Central memory CD8-positive, alpha-beta T cell (primary cell): Measurements from ENCODE around the gene IQGAP2.
A peak's percentile ranks its signal among the peaks of the same experiment; 100 is the strongest.
"Not testable (repeated sequence)": the region's sequence is repeated elsewhere in the genome, so short reads cannot be mapped to it uniquely, and the experiment has no call there.

Experiments
- ATAC-seq: fragments of 150-1000 bp; cut with Tn5 transposase; replicated peaks from 2 replicates; pipeline ENCODE4 v1.10.0; 2022; ENCODE audit warnings: mild to moderate bottlenecking, moderate FRiP score, moderate number of reproducible peaks; ENCODE audit not compliant: poor library complexity, severe bottlenecking; ENCODE audit errors: extremely low read depth
- DNase-seq, 2 donors: peaks; one replicate each; pipeline ENCODE4 v3.0.0; 2021; ENCODE audit warnings: low spot score in 2 of 2
- H3K27ac Mint-ChIP-seq: one replicate; pipeline ENCODE4 v1.8.0; 2022; ENCODE audit warnings: low read depth, mild to moderate bottlenecking, moderate library complexity, mixed read lengths
- H3K27me3 Mint-ChIP-seq: one replicate; pipeline ENCODE4 v1.8.0; 2022; ENCODE audit warnings: mixed read lengths
- H3K36me3 Mint-ChIP-seq: one replicate; pipeline ENCODE4 v1.8.0; 2022; ENCODE audit warnings: mild to moderate bottlenecking, moderate library complexity, mixed read lengths; ENCODE audit not compliant: insufficient read depth
- H3K4me1 Mint-ChIP-seq: one replicate; pipeline ENCODE4 v1.8.0; 2022; ENCODE audit warnings: mixed read lengths
- H3K4me3 Mint-ChIP-seq: one replicate; pipeline ENCODE4 v1.8.0; 2022; ENCODE audit warnings: mild to moderate bottlenecking, moderate library complexity, mixed read lengths
- H3K9me3 Mint-ChIP-seq: one replicate; pipeline ENCODE4 v1.8.0; 2022; ENCODE audit warnings: mixed read lengths

Gene IQGAP2

DNA sequence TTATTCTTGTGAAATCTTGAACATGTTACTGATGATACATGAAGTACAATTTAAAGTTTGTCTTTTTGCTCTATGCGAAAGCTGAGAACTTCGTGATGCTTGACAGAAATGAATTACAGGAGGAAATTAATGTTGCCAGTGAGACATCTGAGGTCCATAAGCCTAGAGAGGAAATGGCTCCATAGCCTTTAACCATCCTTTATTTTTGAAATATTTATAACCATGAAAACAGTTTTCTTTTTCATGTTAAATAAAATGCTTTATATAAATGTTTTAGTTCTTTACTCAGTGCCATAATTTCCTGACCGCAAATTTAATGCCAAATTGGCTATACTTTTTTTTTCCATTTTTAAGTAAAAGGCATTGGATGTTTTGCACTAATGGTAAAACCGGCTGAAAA is 191.0 kb downstream of the IQGAP2 start:
- no peak for DNase-seq
- ATAC-seq = no peak
- H3K36me3 Mint-ChIP-seq = peaks cover 42% of the 10 kb centered on the region
- peaks cover 15% of the 10 kb centered on the region for H3K4me1 Mint-ChIP-seq
- H3K27ac Mint-ChIP-seq = no peak overlapping the region
- H3K4me3 Mint-ChIP-seq = no peak overlapping the region
- H3K27me3 Mint-ChIP-seq = no peaks in the 10 kb centered on the region
- H3K9me3 Mint-ChIP-seq = no peaks in the 10 kb centered on the region

GRCh38 chr5:76595755-76596481 is 192.8 kb downstream of the IQGAP2 start:
- H3K27ac Mint-ChIP-seq = peak overlapping the region; percentile 23
- H3K36me3 Mint-ChIP-seq = peaks cover 42% of the 10 kb centered on the region
- H3K4me1 Mint-ChIP-seq = peaks cover 15% of the 10 kb centered on the region
- H3K4me3 Mint-ChIP-seq = no peak overlapping the region
- ATAC-seq (no peak), DNase-seq (no peak)
- H3K9me3 Mint-ChIP-seq = no peaks in the 10 kb centered on the region
- no peaks in the 10 kb centered on the region for H3K27me3 Mint-ChIP-seq

DNA sequence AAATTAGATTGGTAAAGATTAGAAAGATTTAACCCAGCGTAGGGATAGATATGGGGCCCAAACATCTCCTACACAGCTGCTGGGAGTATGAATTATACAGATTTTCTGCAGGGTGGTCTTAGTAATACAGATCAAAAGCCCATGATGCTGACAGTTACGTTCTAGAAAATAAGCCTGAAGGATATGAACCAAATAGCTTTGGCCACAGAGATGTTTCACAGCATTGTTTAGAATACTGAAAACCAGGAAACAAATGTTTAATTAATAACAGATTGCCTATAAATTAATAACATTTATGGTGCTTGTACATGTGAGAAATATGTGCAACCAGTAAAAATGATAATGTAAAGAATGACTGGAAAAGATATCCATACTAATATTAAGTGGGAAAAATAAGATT is 195.4 kb downstream of the IQGAP2 start:
- H3K9me3 Mint-ChIP-seq = no peaks in the 10 kb centered on the region
- H3K27me3 Mint-ChIP-seq = no peaks in the 10 kb centered on the region
- H3K36me3 Mint-ChIP-seq = peaks cover 44% of the 10 kb centered on the region
- H3K27ac Mint-ChIP-seq = no peak overlapping the region
- H3K4me1 Mint-ChIP-seq = peaks cover 20% of the 10 kb centered on the region
- H3K4me3 Mint-ChIP-seq = no peak overlapping the region
- DNase-seq = no peak
- no peak for ATAC-seq

GRCh38 chr5:76600716-76601115 is 197.6 kb downstream of the IQGAP2 start:
- DNase-seq = no peak
- H3K27me3 Mint-ChIP-seq = no peaks in the 10 kb centered on the region
- H3K4me1 Mint-ChIP-seq = peaks cover 26% of the 10 kb centered on the region
- H3K27ac Mint-ChIP-seq = no peak overlapping the region
- peaks cover 52% of the 10 kb centered on the region for H3K36me3 Mint-ChIP-seq
- no peaks in the 10 kb centered on the region for H3K9me3 Mint-ChIP-seq
- H3K4me3 Mint-ChIP-seq = no peak overlapping the region
- no peak for ATAC-seq

GRCh38 chr5:76601470-76601869 is 198.4 kb downstream of the IQGAP2 start:
- no peaks in the 10 kb centered on the region for H3K27me3 Mint-ChIP-seq
- peaks cover 25% of the 10 kb centered on the region for H3K4me1 Mint-ChIP-seq
- H3K9me3 Mint-ChIP-seq = no peaks in the 10 kb centered on the region
- peak in 1 of 2 donors; percentile 14 for DNase-seq
- H3K27ac Mint-ChIP-seq = peak overlapping the region; percentile 10
- peaks cover 57% of the 10 kb centered on the region for H3K36me3 Mint-ChIP-seq
- H3K4me3 Mint-ChIP-seq = no peak overlapping the region
- peak; percentile 58 for ATAC-seq

GRCh38 chr5:76602094-76602726 is 199.1 kb downstream of the IQGAP2 start:
- Mint-ChIP-seq H3K9me3 (no peaks in the 10 kb centered on the region), H3K4me3 (no peak overlapping the region), H3K27ac (peak overlapping the region; percentile 6), H3K36me3 (peaks cover 62% of the 10 kb centered on the region), H3K27me3 (no peaks in the 10 kb centered on the region), H3K4me1 (peaks cover 29% of the 10 kb centered on the region)
- ATAC-seq = no peak
- DNase-seq = no peak

GRCh38 chr5:76603991-76604390 is 200.9 kb downstream of the IQGAP2 start:
- H3K36me3 Mint-ChIP-seq = peaks cover 65% of the 10 kb centered on the region
- H3K4me3 Mint-ChIP-seq, H3K9me3 Mint-ChIP-seq, ATAC-seq, H3K27ac Mint-ChIP-seq, DNase-seq, H3K27me3 Mint-ChIP-seq: not testable (repeated sequence)
- peaks cover 45% of the 10 kb centered on the region for H3K4me1 Mint-ChIP-seq

DNA sequence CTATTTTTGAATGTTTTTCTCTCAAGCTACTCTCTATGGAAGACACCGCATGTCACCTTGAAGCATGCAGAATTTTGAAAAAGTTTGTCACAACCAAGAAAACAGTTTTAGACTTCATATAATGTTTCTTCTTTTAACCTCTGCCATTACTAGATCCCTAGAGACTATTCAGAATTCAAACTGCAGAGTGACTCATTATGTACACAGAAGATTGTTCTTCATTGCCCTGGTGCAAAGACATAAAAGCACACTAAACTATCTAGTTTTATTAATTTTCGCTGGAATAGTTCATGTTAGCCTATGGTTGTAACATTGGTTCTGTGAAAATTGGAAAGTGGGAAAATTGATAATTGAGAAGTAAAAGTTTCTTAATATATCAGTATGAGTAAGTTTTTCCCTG is 201.8 kb downstream of the IQGAP2 start:
- ATAC-seq = no peak
- H3K4me3 Mint-ChIP-seq = no peak overlapping the region
- no peaks in the 10 kb centered on the region for H3K27me3 Mint-ChIP-seq
- H3K36me3 Mint-ChIP-seq = peaks cover 61% of the 10 kb centered on the region
- H3K27ac Mint-ChIP-seq = no peak overlapping the region
- no peaks in the 10 kb centered on the region for H3K9me3 Mint-ChIP-seq
- DNase-seq = no peak
- H3K4me1 Mint-ChIP-seq = peaks cover 45% of the 10 kb centered on the region

- Mint-ChIP-seq H3K36me3 (peaks cover 60% of the 10 kb centered on the region), H3K4me1 (peaks cover 45% of the 10 kb centered on the region), H3K4me3 (no peak overlapping the region), H3K27me3 (no peaks in the 10 kb centered on the region), H3K27ac (no peak overlapping the region), H3K9me3 (no peaks in the 10 kb centered on the region)
- ATAC-seq = no peak
- no peak for DNase-seq
These were observed 203.6 kb downstream of the IQGAP2 start for GRCh38 chr5:76606701-76607100.

DNA sequence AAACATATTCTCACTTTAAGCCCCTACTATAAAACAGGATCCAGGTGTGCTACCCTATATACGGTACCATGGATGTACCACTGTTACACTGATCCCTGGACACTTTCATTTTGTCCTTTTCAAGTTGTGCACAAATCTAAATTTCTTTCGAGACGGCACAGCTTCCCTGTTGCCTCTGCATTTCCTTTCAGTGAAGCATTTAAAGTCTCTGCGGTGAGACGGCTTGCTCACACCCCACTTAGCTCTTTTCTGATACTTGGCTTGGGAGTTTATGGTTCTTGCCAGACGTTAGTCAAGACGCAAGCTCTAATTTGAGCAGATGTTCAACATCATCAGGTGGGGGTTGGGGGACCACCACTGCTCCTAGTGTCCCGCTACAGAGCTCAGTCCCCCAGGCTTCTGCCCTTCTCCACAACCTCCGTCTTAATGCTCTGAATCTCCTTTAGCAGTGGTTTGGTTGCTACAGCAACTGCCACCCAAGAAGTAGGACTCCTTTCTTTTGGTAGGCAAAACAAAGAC is 204.3 kb downstream of the IQGAP2 start:
- H3K4me1 Mint-ChIP-seq = peaks cover 38% of the 10 kb centered on the region
- peaks cover 59% of the 10 kb centered on the region for H3K36me3 Mint-ChIP-seq
- peak overlapping the region; percentile 62 for H3K4me3 Mint-ChIP-seq
- H3K27ac Mint-ChIP-seq = no peak overlapping the region
- DNase-seq = no peak
- ATAC-seq = peak; percentile 61
- H3K27me3 Mint-ChIP-seq = no peaks in the 10 kb centered on the region
- no peaks in the 10 kb centered on the region for H3K9me3 Mint-ChIP-seq

DNA sequence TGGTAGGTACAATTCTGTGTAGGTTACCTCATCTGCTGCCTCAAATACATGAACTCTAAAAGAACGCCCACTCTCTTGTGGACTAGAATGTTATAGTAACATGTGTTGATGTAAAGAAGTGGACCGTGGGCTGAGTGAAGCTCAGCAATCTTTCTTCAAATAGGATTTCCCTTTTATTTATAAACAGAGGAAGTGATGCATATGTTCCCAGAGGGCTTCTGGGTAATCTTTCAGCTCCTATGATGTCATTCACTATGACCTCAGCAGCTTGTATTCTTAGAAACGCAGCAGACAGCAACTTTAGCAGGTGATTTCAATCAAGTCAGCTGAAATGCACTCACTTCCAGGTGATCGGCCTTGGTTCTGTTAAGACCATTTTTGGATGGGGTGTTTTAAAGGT is 205.7 kb downstream of the IQGAP2 start:
- Mint-ChIP-seq H3K4me1 (peaks cover 26% of the 10 kb centered on the region), H3K27ac (peak overlapping the region; percentile 24), H3K4me3 (no peak overlapping the region), H3K9me3 (no peaks in the 10 kb centered on the region), H3K27me3 (no peaks in the 10 kb centered on the region), H3K36me3 (peaks cover 51% of the 10 kb centered on the region)
- ATAC-seq (peak; percentile 54), DNase-seq (no peak)

- ATAC-seq = no peak
- DNase-seq = no peak
- H3K36me3 Mint-ChIP-seq = peaks cover 42% of the 10 kb centered on the region
- no peaks in the 10 kb centered on the region for H3K9me3 Mint-ChIP-seq
- peaks cover 26% of the 10 kb centered on the region for H3K4me1 Mint-ChIP-seq
- H3K27me3 Mint-ChIP-seq = no peaks in the 10 kb centered on the region
- no peak overlapping the region for H3K27ac Mint-ChIP-seq
- H3K4me3 Mint-ChIP-seq = no peak overlapping the region
These were observed 207.1 kb downstream of the IQGAP2 start for GRCh38 chr5:76610196-76610595.

DNA sequence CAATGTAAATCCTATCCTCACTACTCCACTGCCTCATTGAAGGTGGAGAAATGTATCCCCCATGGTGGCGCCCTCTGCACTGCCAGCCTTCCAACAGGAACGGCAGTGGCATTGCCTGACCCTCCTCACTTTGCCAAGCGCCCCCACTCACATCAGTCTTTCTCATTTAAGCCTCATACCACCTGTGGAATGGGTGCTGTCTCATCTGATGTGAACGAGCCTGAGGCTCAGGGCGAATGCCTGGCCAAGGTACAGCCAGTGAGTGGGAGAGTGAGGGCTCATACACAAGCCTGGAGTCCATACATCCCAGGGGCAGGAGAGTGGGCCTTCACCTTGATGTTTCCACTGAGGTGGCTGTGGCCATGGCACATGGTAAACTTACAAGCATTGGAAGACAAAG is 209.9 kb downstream of the IQGAP2 start:
- ATAC-seq (no peak), DNase-seq (no peak)
- Mint-ChIP-seq H3K36me3 (peaks cover 30% of the 10 kb centered on the region), H3K27ac (no peak overlapping the region), H3K27me3 (no peaks in the 10 kb centered on the region), H3K4me1 (peaks cover 8% of the 10 kb centered on the region), H3K9me3 (no peaks in the 10 kb centered on the region), H3K4me3 (no peak overlapping the region)
